Fibroblast of lung (primary cell): ENCODE measurements around the gene TIPRL.

Experiments used
- CTCF ChIP-seq, 2 donors: IDR thresholded peaks in 1 of 2; conservative IDR thresholded peaks in 1 of 2; 1 replicate in 1 of 2; 2 replicates in 1 of 2; pipeline ENCODE4 v1.5.1; 2011 to 2012; ENCODE audit warnings: low read length in 2 of 2, control low read depth in 1 of 2, inconsistent platforms in 1 of 2, low read depth in 1 of 2, mild to moderate bottlenecking in 1 of 2
- EZH2 ChIP-seq: IDR thresholded peaks from 2 replicates; pipeline ENCODE4 v1.5.1; 2012; ENCODE audit warnings: low read length, control low read depth, mild to moderate bottlenecking; ENCODE audit errors: missing control alignments

- no peak for TF ChIP-seq EZH2
- TF ChIP-seq CTCF (conservative IDR thresholded peaks at IDR 0.05 in 1 of 2, IDR thresholded peaks at IDR 0.05 in 1 of 2; ENCODE audit: low read depth in 1 of 2, low read length in 2 of 2), result no peak
Measured at GRCh38 chr1:168151935-168152334, 26.8 kb upstream of the TIPRL start.
